Caco-2 (cell line): ENCODE measurements around the gene DMXL2. TPM values are rescaled to one million over a fixed set of nuclear protein-coding genes. Genes with fewer than 3 reads are reported as not detected.
A peak's percentile ranks its signal among the peaks of the same experiment; 100 is the strongest.

ENCODE experiments used
- Bru-seq: library from RNA; stranded (reverse); fragments of 400-500 nt; gene quantifications from one replicate; lab custom pipeline; 2021; lab: Mats Ljungman, UMichigan
- BruChase-seq, 2 experiments: library from RNA; stranded (reverse); fragments of 400-500 nt; gene quantifications; one replicate each; lab custom pipeline; 2021; lab: Mats Ljungman, UMichigan
- BruUV-seq: library from RNA; stranded (reverse); fragments of 400-500 nt; replicated peaks from 2 replicates; lab custom pipeline; 2021; lab: Mats Ljungman, UMichigan
- CTCF ChIA-PET: fragments of 300-600 bp; sonication (Branson Sonifier 250); formaldehyde crosslinking; loops from one replicate; lab custom pipeline; 2022; ENCODE audit warnings: antibody characterized with exemption; lab: Charles Lee
- POLR2A ChIA-PET: fragments of 300-600 bp; sonication (Branson Sonifier 250); formaldehyde crosslinking; loops from one replicate; lab custom pipeline; 2022; ENCODE audit warnings: antibody characterized with exemption; lab: Charles Lee
- DNase-seq, 2 experiments: peaks; one replicate each; pipeline versions ENCODE4 v3.0.0 to v3.0.0-alpha.2; 2020 to 2022
- H3K27me3 ChIP-seq: replicated peaks from 2 replicates; pipeline ENCODE4 v1.6.0; 2011; ENCODE audit warnings: low read length; ENCODE audit not compliant: control insufficient read depth, insufficient read depth
- H3K36me3 ChIP-seq: 2 replicates; pipeline ENCODE4 v1.5.1; 2011; ENCODE audit warnings: low read length; ENCODE audit not compliant: control insufficient read depth, insufficient read depth
- H3K4me1 ChIP-seq: fragments of 250-450 bp; sonication (Bioruptor Pico); 2 replicates; pipeline ENCODE4 v1.5.1; 2020; ENCODE audit warnings: mild to moderate bottlenecking
- H3K4me3 ChIP-seq: 2 replicates; pipeline ENCODE4 v1.5.1; 2011; ENCODE audit warnings: low read depth, mild to moderate bottlenecking, control low read depth, low read length
- H3K9me3 ChIP-seq: fragments of 250-450 bp; sonication (Bioruptor Pico); 2 replicates; pipeline ENCODE4 v1.5.1; 2020; ENCODE audit warnings: mild to moderate bottlenecking, moderate library complexity
- H3K27ac Mint-ChIP-seq: one replicate; pipeline ENCODE4 v1.8.0; 2022; ENCODE audit warnings: mixed read lengths; ENCODE audit not compliant: unreplicated experiment
- H3K27me3 Mint-ChIP-seq: one replicate; pipeline ENCODE4 v1.8.0; 2022; ENCODE audit warnings: mixed read lengths; ENCODE audit not compliant: insufficient read depth, unreplicated experiment
- H3K36me3 Mint-ChIP-seq: one replicate; pipeline ENCODE4 v1.8.0; 2022; ENCODE audit warnings: mild to moderate bottlenecking, mixed read lengths; ENCODE audit not compliant: insufficient read depth, unreplicated experiment
- H3K4me1 Mint-ChIP-seq: one replicate; pipeline ENCODE4 v1.8.0; 2022; ENCODE audit warnings: low read depth, mixed read lengths; ENCODE audit not compliant: unreplicated experiment
- H3K4me3 Mint-ChIP-seq: one replicate; pipeline ENCODE4 v1.8.0; 2022; ENCODE audit warnings: mild to moderate bottlenecking, moderate library complexity, mixed read lengths; ENCODE audit not compliant: unreplicated experiment
- H3K9me3 Mint-ChIP-seq: one replicate; pipeline ENCODE4 v1.8.0; 2022; ENCODE audit warnings: mixed read lengths; ENCODE audit not compliant: unreplicated experiment
- intact Hi-C: fragments of 100-400 bp; cut with micrococcal nuclease; formaldehyde crosslinking; loops from one replicate; pipeline ENCODE4 v1.10.0; 2022; ENCODE audit not compliant: unreplicated experiment
- long read RNA-seq: library from polyadenylated mRNA; stranded (forward); transcript quantifications from one replicate; pipeline ENCODE4 v2.0.0, GENCODE V29; 2022
- total RNA-seq: library from RNA; stranded (reverse); gene quantifications from 2 replicates; pipeline ENCODE4 v1.2.3, GENCODE V29; 2022
- TF ChIP-seq, protein P1 (sequence below), 2 experiments: fragments of 200-600 bp in 1 of 2; IDR thresholded peaks; 1 replicate in 1 of 2; 2 replicates in 1 of 2; pipeline versions ENCODE4 v1.5.1 to v1.8.0; 2011 to 2022; ENCODE audit warnings: antibody characterized with exemption in 1 of 2, control low read depth in 1 of 2, inconsistent platforms in 1 of 2, low read depth in 1 of 2, low read length in 1 of 2, mild to moderate bottlenecking in 1 of 2, moderate library complexity in 1 of 2; ENCODE audit not compliant: insufficient read depth in 1 of 2, severe bottlenecking in 1 of 2, unreplicated experiment in 1 of 2

Gene DMXL2
- 7.5 TPM in 2 replicates for total RNA-seq
- percentile 51 among the genes with signal in this experiment for Bru-seq, nascent RNA
- BruChase-seq, experiment 1, labeled RNA remaining after a 2-hour chase = percentile 55 among the genes with signal in this experiment
- percentile 51 among the genes with signal in this experiment for BruChase-seq, experiment 2, labeled RNA remaining after a 6-hour chase
- long read RNA-seq, partial matches to known transcripts = 1 of 2 reads
- long read RNA-seq, other reads (novel, unspliced or antisense) = 1 of 2 reads

DNA sequence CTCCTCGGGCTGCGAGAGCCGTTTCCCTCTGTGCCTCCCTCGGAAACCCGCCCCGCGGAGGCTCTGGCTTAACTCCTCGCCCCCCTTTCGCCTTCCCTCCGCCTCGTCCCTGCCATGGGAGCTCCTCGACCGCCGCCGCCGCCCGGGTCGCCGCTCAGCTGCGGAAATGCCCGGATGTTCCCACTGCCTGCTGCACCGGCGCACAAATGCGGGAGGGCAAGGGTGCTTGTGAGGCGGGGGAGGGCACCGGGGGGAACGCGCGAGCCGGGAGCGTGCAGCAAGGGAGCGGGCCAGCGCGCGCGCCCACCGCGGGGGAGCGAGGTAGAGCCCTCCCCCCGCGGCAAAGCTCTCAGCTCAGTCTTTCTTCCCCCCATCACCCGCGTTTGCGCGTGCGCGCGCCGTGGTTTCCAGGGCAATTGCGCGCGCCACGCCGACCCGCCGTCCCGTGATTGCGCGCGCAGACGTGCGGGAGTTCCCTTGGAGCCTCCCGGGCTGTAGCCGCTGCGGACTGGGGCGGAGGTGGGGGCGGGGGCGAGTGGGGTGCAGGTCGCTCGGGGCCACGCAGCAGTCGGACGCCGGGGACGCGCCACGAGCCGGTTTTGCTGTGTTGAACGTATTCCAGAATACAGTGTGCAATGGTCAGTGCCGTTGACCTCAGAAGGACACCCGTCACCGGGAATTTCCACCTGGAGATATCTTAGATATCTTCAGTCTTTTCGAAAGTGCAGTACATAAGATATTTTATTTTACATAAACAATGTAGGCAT, at the start of gene DMXL2:
TSS of gene DMXL2 (minus strand) at position 168 of the 767 bp plus-strand sequence. CDS start 226 bp downstream, outside the sequence.
- peak; percentile 80 to 85 for DNase-seq
- ChIA-PET POLR2A (no interaction called here), CTCF (interaction anchor here (0.7 to 1.4 kb wide), 4 partner anchors 9 to 154 kb away, joined by 3 to 5 read pairs (median 4); no protein-coding TSS in a partner anchor)
- Mint-ChIP-seq H3K27me3 (peaks cover 2% of the 10 kb centered on the region), H3K4me3 (peak within 1 kb of the TSS; percentile 95), H3K9me3 (no peaks in the 10 kb centered on the region), H3K36me3 (peaks cover 12% of the 10 kb centered on the region), H3K27ac (peak within 1 kb of the TSS; percentile 80), H3K4me1 (peaks cover 7% of the 10 kb centered on the region)
- intact Hi-C loops = loop anchor here (2.0 kb wide), 1 partner anchor 86 kb away; no protein-coding TSS in a partner anchor
- Histone ChIP-seq H3K27me3 (no peaks in the 10 kb centered on the region), H3K36me3 (no peaks in the 10 kb centered on the region), H3K4me1 (peaks cover 6% of the 10 kb centered on the region; the same call in 1 of the 2 replicates), H3K9me3 (no peaks in the 10 kb centered on the region), H3K4me3 (peak within 1 kb of the TSS; percentile 84)
- TF ChIP-seq, protein P1, sequence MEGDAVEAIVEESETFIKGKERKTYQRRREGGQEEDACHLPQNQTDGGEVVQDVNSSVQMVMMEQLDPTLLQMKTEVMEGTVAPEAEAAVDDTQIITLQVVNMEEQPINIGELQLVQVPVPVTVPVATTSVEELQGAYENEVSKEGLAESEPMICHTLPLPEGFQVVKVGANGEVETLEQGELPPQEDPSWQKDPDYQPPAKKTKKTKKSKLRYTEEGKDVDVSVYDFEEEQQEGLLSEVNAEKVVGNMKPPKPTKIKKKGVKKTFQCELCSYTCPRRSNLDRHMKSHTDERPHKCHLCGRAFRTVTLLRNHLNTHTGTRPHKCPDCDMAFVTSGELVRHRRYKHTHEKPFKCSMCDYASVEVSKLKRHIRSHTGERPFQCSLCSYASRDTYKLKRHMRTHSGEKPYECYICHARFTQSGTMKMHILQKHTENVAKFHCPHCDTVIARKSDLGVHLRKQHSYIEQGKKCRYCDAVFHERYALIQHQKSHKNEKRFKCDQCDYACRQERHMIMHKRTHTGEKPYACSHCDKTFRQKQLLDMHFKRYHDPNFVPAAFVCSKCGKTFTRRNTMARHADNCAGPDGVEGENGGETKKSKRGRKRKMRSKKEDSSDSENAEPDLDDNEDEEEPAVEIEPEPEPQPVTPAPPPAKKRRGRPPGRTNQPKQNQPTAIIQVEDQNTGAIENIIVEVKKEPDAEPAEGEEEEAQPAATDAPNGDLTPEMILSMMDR (IDR thresholded peaks at IDR 0.05; ENCODE audit: insufficient read depth in 1 of 2, low read depth in 1 of 2, low read length in 1 of 2, severe bottlenecking in 1 of 2, unreplicated experiment in 1 of 2) = no peak
- BruUV-seq = no TSS peak

GRCh38 chr15:51672155-51672687, 49.6 kb upstream of the DMXL2 start:
- no peak overlapping the region for H3K4me3 ChIP-seq
- BruUV-seq = no TSS peak

DNA sequence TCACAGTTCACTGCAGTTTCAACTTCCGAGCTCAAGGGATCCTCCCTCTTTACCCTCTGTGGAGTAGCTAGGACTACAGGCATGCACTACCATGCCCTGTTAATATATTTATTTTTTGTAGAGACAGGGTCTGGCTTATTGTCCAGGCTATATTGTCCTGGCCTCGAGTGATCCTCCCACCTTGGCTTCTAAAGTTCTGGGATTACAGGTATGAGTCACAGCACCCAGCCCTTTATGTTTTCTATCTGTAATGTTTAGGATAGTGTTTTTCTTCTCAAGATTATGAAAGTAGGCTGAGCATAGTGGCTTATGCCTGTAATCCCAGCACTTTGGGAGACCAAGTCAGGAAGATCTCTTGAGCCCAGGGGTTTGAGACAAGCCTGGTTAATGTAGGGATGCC, 46.8 kb upstream of the DMXL2 start:
- ChIA-PET POLR2A (no interaction called here), CTCF (no interaction called here)
- H3K36me3 Mint-ChIP-seq = no peaks in the 10 kb centered on the region
- H3K27me3 Mint-ChIP-seq = peaks cover 11% of the 10 kb centered on the region
- H3K9me3 Mint-ChIP-seq = no peaks in the 10 kb centered on the region
- no TSS peak for BruUV-seq
- no peaks in the 10 kb centered on the region for H3K36me3 ChIP-seq
- H3K4me3 Mint-ChIP-seq = no peak overlapping the region
- no peak overlapping the region for H3K4me3 ChIP-seq
- no peaks in the 10 kb centered on the region for H3K4me1 Mint-ChIP-seq
- intact Hi-C loops = no loop called here
- DNase-seq = no peak
- no peaks in the 10 kb centered on the region for H3K9me3 ChIP-seq
- H3K27ac Mint-ChIP-seq = no peak overlapping the region
- H3K4me1 ChIP-seq = no peaks in the 10 kb centered on the region
- no peaks in the 10 kb centered on the region for H3K27me3 ChIP-seq
- TF ChIP-seq, protein P1 (IDR thresholded peaks at IDR 0.05; ENCODE audit: insufficient read depth in 1 of 2, low read depth in 1 of 2, low read length in 1 of 2, severe bottlenecking in 1 of 2, unreplicated experiment in 1 of 2) = no peak

More at GRCh38 chr15:51672155-51672687, 49.6 kb upstream of the DMXL2 start:
- Mint-ChIP-seq H3K27ac (no peak overlapping the region), H3K9me3 (no peaks in the 10 kb centered on the region), H3K4me1 (no peaks in the 10 kb centered on the region), H3K4me3 (no peak overlapping the region), H3K27me3 (peaks cover 17% of the 10 kb centered on the region), H3K36me3 (no peaks in the 10 kb centered on the region)
- POLR2A ChIA-PET = no interaction called here
- DNase-seq = no peak
- TF ChIP-seq, protein P1 (IDR thresholded peaks at IDR 0.05; ENCODE audit: insufficient read depth in 1 of 2, low read depth in 1 of 2, low read length in 1 of 2, severe bottlenecking in 1 of 2, unreplicated experiment in 1 of 2) = no peak
- Histone ChIP-seq H3K27me3 (no peaks in the 10 kb centered on the region), H3K36me3 (no peaks in the 10 kb centered on the region), H3K9me3 (no peaks in the 10 kb centered on the region), H3K4me1 (no peaks in the 10 kb centered on the region)
- intact Hi-C loops = no loop called here
- CTCF ChIA-PET = no interaction called here
